Ectodermal cell (in vitro differentiated cells): ENCODE measurements around the gene AKAP11. TPM values are rescaled to one million over a fixed set of nuclear protein-coding genes. Genes with fewer than 3 reads are reported as not detected.
"Not testable (repeated sequence)": the region's sequence is repeated elsewhere in the genome, so short reads cannot be mapped to it uniquely, and the experiment has no call there.

ENCODE experiments used
- H3K27ac ChIP-seq: 2 replicates; pipeline ENCODE4 v1.7.0; 2013; ENCODE audit warnings: mild to moderate bottlenecking, low read depth, low read length; ENCODE audit not compliant: insufficient read depth, poor library complexity, severe bottlenecking
- H3K27me3 ChIP-seq: 2 replicates; pipeline ENCODE4 v1.7.0; 2013; ENCODE audit warnings: mild to moderate bottlenecking, low read length; ENCODE audit not compliant: insufficient read depth, control insufficient read depth, poor library complexity, severe bottlenecking
- H3K36me3 ChIP-seq: one replicate; pipeline ENCODE4 v1.7.0; 2013; ENCODE audit warnings: low read length; ENCODE audit not compliant: control insufficient read depth, insufficient read depth
- H3K4me1 ChIP-seq: one replicate; pipeline ENCODE4 v1.7.0; 2013; ENCODE audit warnings: low read length; ENCODE audit not compliant: control insufficient read depth, insufficient read depth
- H3K4me3 ChIP-seq: 2 replicates; pipeline ENCODE4 v1.7.0; 2013; ENCODE audit warnings: low read depth, low read length, control low read depth; ENCODE audit not compliant: insufficient read depth
- H3K9me3 ChIP-seq: 2 replicates; pipeline ENCODE4 v1.7.0; 2013; ENCODE audit warnings: mild to moderate bottlenecking, low read length, moderate library complexity; ENCODE audit not compliant: control insufficient read depth
- WGBS, 2 experiments: methylation state at CpG; one replicate each; pipeline ENCODE4 v1.1.7; 2013; ENCODE audit warnings: missing lambda C conversion rate in 2 of 2; 5-methylcytosine and 5-hydroxymethylcytosine counted together
- polyA plus RNA-seq, 4 experiments: library from polyadenylated mRNA; stranded (reverse); fragments of 50-300 nt; gene quantifications; one replicate each; pipeline ENCODE4 v1.2.3, GENCODE V29; 2013

AKAP11 gene, protein sequence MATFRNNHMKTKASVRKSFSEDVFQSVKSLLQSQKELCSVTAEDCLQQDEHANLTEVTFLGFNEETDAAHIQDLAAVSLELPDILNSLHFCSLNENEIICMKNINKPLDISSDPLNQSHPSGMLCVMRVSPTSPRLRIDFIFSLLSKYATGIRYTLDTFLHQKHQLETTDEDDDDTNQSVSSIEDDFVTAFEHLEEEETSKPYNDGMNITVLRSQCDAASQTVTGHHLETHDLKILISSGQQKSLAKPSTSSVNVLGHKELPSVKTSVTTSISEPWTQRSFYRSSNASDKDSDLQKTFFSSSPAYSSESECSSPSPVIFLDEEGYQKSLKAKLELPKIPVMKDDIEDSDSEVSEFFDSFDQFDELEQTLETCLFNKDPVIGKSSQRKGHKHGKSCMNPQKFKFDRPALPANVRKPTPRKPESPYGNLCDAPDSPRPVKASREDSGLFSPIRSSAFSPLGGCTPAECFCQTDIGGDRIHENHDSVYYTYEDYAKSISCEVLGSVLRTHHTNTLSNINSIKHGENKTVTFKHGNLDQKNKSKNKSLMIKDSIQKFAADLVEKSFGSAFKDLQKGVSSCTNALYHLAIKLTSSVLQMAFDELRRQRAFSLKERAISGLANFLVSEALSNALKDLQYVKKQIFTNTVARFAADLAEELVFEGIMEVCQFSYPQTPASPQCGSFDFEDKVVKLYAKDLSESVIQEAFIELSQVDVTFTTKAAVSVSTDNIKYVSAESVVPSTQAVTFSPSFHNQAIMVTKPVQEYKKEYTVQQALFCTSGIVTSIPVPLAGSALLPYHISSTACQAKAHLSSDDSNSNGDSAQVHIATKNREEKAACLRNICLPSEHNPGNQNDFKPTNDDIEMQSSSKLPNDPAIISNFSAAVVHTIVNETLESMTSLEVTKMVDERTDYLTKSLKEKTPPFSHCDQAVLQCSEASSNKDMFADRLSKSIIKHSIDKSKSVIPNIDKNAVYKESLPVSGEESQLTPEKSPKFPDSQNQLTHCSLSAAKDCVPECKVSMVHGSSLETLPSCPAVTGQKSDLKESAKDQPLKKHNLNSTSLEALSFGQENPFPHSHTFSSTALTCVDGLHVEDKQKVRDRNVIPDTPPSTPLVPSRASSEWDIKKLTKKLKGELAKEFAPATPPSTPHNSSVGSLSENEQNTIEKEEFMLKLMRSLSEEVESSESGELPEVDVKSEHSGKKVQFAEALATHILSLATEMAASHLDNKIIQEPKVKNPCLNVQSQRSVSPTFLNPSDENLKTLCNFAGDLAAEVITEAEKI (N-terminal part only)
- polyA plus RNA-seq (2013, experiment 1 of 4), result 18.6 TPM
- 20.1 TPM for polyA plus RNA-seq (2013, experiment 2 of 4)
- polyA plus RNA-seq (2013, experiment 3 of 4), result 16.2 TPM
- 19.0 TPM for polyA plus RNA-seq (2013, experiment 4 of 4)

DNA sequence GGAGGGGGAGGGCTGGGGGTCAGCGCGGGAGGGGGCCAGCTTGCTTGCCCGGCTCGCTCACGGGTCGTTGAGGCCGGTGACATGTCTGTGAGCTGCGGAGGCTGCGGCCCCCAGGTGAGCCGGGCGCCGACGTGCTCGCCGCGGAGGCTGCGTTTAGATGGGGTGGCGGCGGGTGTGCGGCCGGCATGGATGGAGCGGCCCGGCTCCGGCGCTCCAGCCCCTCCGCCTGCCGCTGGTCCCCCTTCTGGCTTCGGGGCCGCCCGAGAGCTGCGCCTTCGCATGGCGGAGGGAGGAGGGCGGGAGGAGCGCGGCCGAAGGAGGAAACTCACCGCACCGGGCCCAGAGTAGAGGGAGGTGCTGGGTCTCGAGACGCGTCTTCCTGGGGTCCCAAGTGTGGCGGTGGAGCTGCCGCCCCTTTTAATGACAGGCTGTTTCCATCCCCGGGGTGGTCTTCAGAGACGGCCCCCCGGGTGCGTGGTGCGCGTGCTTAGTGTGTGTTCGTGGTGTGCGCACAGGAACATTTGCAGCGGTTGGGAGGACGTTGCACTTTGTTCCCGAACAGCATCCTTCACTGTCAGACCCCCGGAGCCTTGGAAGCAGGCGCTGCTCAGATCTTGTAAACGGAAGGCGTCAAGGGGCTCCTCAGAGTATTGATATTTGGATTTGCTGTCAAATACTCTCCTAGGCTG, at the start of gene AKAP11:
AKAP11 (plus strand) TSS at position 38 of the 689 bp plus-strand sequence. CDS start 14,197 bp downstream, outside the sequence.
- H3K4me1 ChIP-seq, result peaks cover 11% of the 10 kb centered on the region
- 1% methylated on average over 59 of the region's 59 CpGs for WGBS, 2 experiments
- H3K4me3 ChIP-seq, result peak within 1 kb of the TSS; percentile 75
- H3K27ac ChIP-seq, result peak within 1 kb of the TSS; percentile 87
- no peaks in the 10 kb centered on the region for H3K27me3 ChIP-seq
- H3K9me3 ChIP-seq, result no peaks in the 10 kb centered on the region
- H3K36me3 ChIP-seq, result no peaks in the 10 kb centered on the region

DNA sequence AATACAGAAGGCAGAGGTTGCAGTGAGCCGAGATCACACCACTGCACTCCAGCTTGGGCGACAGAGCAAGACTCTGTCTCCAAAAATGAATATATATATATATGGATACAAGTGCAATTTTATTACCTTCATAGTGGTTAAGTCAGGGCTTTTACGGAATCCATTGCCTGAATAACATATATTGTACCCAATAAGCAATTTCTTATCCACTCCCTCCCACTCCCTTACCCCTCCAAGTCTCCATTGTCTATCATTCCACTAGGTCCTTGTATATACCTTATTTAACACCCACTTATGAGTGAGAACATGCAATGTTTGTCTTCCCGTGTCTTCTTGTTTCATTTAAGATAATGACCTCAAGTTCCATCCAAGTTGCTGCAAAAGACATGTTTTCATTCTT, 48.3 kb upstream of the AKAP11 start:
- H3K27ac ChIP-seq, result no peak overlapping the region
- 87 to 89% methylated on average over 3 to 4 of the region's 4 CpGs for WGBS, 2 experiments
- no peaks in the 10 kb centered on the region for H3K27me3 ChIP-seq
- no peaks in the 10 kb centered on the region for H3K36me3 ChIP-seq
- H3K9me3 ChIP-seq, result no peaks in the 10 kb centered on the region
- no peaks in the 10 kb centered on the region for H3K4me1 ChIP-seq
- no peak overlapping the region for H3K4me3 ChIP-seq

DNA sequence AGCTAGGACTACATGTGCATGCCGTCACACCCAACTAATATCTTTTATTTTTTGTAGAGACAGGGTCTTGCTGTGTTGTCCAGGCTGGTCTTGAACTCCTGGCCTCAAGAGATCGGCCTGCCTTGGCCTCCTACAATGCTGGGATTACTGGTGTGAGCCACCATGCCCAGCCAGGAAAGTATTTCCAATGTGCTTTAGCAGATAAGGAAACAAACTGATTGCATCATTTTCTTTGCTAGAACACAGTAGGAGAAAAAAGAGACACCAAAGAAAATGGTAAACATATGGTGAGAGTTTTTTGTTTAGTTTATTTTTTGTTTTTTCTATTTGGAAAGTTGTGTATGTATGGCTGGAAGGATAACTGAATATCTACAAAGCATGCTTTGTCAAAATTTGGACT, 46.9 kb upstream of the AKAP11 start:
- Histone ChIP-seq H3K4me1 (no peaks in the 10 kb centered on the region), H3K27ac (no peak overlapping the region), H3K36me3 (no peaks in the 10 kb centered on the region), H3K27me3 (no peaks in the 10 kb centered on the region), H3K9me3 (no peaks in the 10 kb centered on the region), H3K4me3 (no peak overlapping the region)
- WGBS, 2 experiments, result 93 to 97% methylated on average over 2 of the region's 2 CpGs

DNA sequence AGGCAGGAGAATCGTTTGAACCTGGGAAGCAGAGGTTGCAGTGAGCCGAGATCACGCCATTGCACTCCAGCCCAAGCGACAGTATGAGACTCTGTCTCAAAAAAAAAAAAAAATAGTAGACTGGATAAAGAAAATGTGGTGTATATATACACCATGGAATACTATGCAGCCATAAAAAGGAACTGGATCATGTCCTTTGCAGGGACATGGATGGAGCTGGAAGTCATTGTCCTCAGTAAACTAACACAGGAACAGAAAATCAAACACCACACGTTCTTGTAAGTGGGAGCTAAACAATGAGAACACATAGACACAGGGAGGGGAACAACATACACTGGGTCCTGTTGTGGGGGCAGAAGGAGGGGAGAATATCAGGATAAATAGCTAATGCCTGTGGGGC, 45.2 kb upstream of the AKAP11 start:
- WGBS, 2 experiments, result 82 to 90% methylated on average over 5 of the region's 5 CpGs

DNA sequence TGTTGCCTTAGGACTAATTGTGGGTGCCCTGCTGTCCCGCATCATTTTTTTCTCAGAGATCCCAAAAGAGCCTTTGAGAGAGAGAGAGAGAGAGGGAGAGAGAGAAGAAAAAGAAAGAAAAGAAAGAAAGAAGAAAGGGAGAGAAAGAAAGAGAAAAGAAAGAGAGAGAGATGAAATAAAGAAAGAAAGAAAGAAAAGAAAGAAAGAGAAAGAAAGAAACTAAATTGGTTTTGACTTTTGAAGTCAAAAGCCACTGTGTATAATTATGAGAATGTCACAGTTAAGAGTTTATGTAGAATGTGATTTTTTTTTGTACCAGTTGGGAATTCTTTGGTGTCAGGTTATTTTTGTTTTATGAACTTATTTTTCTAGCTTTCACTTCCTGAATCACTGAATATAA, 43.4 kb upstream of the AKAP11 start:
- H3K4me3 ChIP-seq, result no peak overlapping the region
- 88 to 100% methylated on average over 1 of the region's 1 CpG for WGBS, 2 experiments
- H3K9me3 ChIP-seq, result no peaks in the 10 kb centered on the region
- no peaks in the 10 kb centered on the region for H3K27me3 ChIP-seq
- H3K36me3 ChIP-seq, result no peaks in the 10 kb centered on the region
- no peaks in the 10 kb centered on the region for H3K4me1 ChIP-seq
- no peak overlapping the region for H3K27ac ChIP-seq

More for the DNA sequence above, 45.2 kb upstream of the AKAP11 start:
- not testable (repeated sequence) for H3K36me3 ChIP-seq, H3K4me3 ChIP-seq, H3K27ac ChIP-seq, H3K9me3 ChIP-seq, H3K27me3 ChIP-seq, H3K4me1 ChIP-seq

DNA sequence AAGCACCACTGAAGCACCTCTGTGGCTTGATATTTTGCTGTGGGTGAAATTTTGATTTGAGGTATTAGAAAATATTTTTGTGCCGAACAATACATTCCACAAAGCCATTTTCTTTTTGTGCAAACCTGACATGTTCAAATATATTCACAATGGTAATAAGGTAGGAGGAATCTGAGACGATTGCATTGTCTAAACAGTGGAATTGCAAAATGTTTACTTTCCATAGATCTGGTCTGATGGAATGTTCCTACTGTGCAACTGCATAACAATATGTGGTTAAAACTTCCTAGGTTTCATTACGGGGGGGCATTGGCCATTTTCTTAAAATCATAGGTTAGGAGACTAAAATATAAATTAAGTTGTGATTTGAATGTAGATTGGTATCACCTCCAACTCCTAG, 42.7 kb upstream of the AKAP11 start:
- WGBS, 2 experiments, result 86 to 94% methylated on average over 2 to 3 of the region's 3 CpGs
- H3K27ac ChIP-seq, result no peak overlapping the region
- no peaks in the 10 kb centered on the region for H3K36me3 ChIP-seq
- H3K4me3 ChIP-seq, result no peak overlapping the region
- H3K4me1 ChIP-seq, result no peaks in the 10 kb centered on the region
- H3K27me3 ChIP-seq, result no peaks in the 10 kb centered on the region
- no peaks in the 10 kb centered on the region for H3K9me3 ChIP-seq

DNA sequence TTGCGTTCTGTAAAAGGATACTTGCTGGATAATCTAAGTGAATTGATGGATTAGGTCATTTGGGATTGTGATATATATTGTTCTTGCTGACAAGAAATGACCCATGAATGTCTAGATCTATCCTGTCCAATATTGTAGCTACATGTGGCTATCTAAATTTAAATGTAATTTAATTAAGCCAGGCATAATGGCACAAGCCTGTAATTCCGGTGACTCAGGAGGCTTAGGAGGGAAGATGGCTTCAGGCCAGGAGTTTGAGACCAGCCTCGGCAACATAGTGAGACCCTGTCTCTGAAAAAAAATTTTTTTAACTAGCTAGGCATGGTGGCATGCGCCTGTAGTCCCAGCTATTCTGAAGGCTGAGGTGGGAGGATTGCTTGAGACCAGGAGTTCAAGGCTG, 39.3 kb upstream of the AKAP11 start:
- no peaks in the 10 kb centered on the region for H3K9me3 ChIP-seq
- H3K27ac ChIP-seq, result no peak overlapping the region
- H3K4me1 ChIP-seq, result no peaks in the 10 kb centered on the region
- no peaks in the 10 kb centered on the region for H3K27me3 ChIP-seq
- no peaks in the 10 kb centered on the region for H3K36me3 ChIP-seq
- no peak overlapping the region for H3K4me3 ChIP-seq
- WGBS, 2 experiments, result 91 to 97% methylated on average over 4 of the region's 4 CpGs

DNA sequence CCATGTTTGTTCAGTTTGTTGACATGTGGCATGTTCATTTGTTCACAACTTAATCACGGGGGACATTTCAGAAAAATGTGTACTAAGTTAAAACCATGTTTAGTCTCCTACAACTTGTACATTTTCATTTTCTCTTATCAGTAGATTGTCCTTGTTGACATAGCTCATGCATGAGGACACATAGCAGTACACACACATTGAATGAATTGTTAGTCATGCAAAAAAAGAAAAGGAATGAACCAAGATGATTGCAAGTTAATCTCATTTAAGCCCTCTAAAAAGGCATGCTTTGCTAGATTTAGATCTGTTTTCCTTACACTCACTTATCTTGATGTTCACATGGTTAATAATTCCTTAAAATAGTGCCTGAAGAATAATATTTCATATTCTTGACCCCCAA, 38.2 kb upstream of the AKAP11 start:
- Histone ChIP-seq H3K4me3 (no peak overlapping the region), H3K9me3 (no peaks in the 10 kb centered on the region), H3K27me3 (no peaks in the 10 kb centered on the region), H3K36me3 (no peaks in the 10 kb centered on the region), H3K4me1 (no peaks in the 10 kb centered on the region), H3K27ac (no peak overlapping the region)
- 83 to 94% methylated on average over 1 of the region's 1 CpG for WGBS, 2 experiments

DNA sequence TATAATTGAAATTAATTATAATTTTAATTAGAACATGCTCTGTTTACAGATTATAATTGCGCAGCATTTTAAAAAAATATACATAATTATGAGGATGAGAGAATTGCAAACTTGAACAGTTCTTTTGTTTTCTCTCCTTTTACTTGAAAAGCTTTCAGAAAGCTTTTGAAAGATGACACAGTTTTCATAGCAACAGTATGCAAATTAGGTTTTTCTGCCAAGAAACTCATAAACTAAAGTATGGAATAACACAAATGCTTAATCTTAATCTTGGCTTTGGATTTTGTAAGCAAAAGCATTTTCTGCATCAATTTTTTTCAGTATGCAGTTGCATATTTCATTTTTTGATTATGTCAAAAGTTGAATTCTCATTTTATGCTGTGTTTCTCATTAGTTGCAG, 32.8 kb upstream of the AKAP11 start:
- no peaks in the 10 kb centered on the region for H3K4me1 ChIP-seq
- no peaks in the 10 kb centered on the region for H3K36me3 ChIP-seq
- WGBS, 2 experiments, result no CpG with 5 or more reads among the region's 1 CpG
- no peaks in the 10 kb centered on the region for H3K9me3 ChIP-seq
- H3K4me3 ChIP-seq, result no peak overlapping the region
- no peak overlapping the region for H3K27ac ChIP-seq
- H3K27me3 ChIP-seq, result no peaks in the 10 kb centered on the region
